Measurements from ENCODE around the gene ADGRB2. TPM values are rescaled to one million over a fixed set of nuclear protein-coding genes. Genes with fewer than 3 reads are reported as not detected.

The ADGRB2 gene
- total RNA-seq, 1 donor from 2014 or later: 42.4 TPM

DNA sequence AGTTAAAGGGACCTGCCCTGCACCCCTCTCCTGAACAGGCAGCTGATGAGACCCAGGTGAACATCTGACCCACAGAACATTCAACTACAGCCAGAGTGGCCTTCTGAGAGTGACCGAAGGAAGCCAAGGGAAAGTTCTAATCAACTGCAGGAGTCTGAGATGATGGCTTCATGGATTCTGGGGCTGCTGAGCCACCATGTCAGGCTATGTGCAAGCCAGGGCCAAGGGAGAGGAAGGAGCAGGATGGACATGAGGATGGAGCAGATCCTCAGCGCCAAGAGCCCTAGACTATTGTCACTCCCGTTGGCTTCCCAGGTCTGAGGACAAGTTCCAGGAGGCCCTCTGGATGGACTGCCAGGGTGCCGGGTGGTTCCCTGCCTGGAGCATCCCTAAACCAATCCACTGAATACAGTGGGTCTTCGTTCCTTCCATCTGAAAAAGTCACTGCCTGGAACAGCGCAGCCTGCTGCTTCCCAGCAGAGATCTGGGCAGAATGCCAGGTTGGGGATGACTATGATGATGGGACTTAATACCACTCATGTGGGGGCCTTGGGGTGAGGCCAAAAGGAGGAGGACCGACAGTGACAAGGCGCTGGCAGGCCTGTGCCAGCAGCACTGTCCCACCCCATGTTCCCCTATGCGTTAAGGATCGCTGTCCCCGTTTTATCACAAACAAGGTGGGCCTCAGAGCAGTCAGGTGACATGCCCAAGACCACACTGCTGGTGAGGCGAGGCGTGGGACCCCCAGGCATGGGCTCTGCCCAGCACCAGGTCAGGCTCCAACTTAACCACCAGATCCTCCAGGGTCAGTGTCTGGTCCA is 31.9 kb upstream of the ADGRB2 start:
- FAIRE-seq (no peak), DNase-seq (ENCODE audit: low spot score in 2 of 2) (peak in 1 of 2 donors; percentile 53)

DNA sequence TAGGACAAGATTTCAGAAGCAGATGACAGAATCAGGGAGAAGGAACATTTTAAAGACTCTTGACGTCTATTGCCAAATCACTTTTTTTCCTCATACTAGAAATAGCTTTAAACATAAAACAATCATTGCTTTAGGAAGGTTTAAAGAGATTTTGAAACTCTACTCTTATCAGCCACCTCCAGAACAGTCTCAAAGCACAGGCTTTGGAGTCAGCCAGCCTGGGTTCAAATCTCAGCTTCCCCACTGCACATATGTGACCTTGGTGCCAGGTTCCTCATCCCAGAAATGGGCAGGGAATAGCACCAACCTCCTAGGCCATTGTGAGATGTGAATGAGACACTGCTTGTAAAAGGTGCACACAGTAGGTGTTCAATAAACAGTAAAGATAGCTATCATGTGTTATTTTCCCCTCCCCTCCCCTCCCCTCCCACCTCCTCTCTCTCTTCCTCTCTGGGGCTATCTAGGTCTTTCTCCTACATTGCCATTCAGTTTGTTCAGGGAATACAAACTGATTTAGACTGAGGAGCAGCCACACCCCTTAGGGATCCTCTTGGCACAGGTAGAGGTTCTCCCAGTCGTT is 31.0 kb upstream of the ADGRB2 start:
- DNase-seq (ENCODE audit: low spot score in 2 of 2): no peak
- no peak for FAIRE-seq

- FAIRE-seq (no peak), DNase-seq (ENCODE audit: low spot score in 2 of 2) (no peak)
Observed at GRCh38 chr1:31793586-31794285, 29.6 kb upstream of the ADGRB2 start.

DNA sequence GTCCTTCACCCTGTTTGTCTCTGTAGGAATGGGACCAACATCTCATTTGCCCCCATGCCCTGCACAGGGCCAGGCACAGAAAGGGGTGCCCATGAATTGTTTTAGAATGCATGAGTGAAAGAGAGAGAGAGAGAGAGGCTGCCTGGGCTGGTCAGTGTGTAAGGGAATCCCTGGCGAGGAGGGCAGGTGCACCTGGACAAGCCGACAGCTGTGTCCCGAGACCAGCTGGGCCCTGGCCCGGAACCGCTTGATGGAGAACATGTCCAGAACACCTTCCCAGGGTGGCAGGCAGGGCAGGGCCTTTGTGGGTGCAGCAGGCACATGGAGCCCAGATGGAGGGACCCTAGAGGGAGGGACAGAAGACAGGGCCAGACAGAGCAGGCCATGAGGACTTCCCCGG is 28.9 kb upstream of the ADGRB2 start:
- DNase-seq (ENCODE audit: low spot score in 2 of 2) (no peak), FAIRE-seq (no peak)

- DNase-seq (ENCODE audit: low spot score in 2 of 2) (no peak), FAIRE-seq (no peak)
Observed at GRCh38 chr1:31792541-31792940, 28.4 kb upstream of the ADGRB2 start.

DNA sequence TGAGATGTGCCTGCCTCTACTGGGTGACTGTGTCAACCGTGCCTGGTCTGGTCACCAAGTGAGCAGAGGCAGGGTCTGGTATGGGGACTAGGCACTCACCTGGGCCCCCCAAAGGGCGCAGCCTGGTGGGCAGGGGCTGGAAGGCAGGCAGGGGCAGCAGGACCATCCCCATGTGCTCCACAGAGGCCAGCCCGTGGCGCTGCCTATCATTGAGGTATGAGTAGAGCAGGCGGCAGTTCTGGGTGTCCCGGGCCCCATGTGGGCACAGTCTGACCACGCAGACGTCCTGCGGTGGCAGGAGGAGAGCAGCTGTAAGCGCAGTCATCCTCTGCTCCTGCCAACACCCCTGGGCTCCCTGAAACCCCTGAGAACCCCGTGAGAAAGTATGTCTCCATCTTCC is 28.0 kb upstream of the ADGRB2 start:
- FAIRE-seq (no peak), DNase-seq (ENCODE audit: low spot score in 2 of 2) (no peak)

DNA sequence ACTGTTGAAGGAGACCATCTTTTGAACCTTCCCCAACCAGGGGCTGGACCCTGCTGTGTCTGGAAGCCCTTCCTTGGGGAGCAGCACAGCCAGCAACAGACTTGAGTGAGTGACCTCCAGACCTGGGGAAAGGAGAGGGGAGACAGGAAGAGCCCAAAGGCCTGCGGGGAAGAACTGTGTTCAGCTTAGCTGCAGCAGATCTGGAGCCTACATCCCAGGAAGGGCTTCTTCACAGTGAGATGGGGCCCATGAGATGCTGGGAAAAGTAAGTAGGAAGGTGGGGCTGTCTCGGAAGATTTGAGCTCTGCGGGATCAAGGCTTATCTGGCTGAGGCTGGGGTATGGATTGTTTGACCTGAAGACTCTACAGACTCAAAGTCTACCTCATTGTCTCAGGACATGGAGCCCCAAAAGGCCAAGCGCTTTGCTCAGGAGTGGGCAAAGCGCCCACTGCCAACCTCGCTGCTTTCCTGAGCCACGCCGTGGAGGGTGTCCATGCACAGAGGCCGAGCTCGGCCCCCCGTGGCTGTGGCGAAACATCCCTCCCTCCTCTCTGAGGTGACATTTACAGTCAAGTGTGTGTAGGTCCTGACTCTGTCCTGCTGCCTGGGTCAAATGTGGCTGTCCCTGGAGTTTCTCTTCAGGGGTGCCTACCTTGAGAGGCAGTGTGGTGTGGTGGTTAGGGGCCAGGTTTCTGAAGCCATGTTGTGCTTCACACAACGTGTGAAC is 27.2 kb upstream of the ADGRB2 start:
- DNase-seq (ENCODE audit: low spot score in 2 of 2) (no peak), FAIRE-seq (no peak)

- DNase-seq (ENCODE audit: low spot score in 2 of 2) (no peak), FAIRE-seq (no peak)
Observed at GRCh38 chr1:31790641-31791091, 26.5 kb upstream of the ADGRB2 start.

DNA sequence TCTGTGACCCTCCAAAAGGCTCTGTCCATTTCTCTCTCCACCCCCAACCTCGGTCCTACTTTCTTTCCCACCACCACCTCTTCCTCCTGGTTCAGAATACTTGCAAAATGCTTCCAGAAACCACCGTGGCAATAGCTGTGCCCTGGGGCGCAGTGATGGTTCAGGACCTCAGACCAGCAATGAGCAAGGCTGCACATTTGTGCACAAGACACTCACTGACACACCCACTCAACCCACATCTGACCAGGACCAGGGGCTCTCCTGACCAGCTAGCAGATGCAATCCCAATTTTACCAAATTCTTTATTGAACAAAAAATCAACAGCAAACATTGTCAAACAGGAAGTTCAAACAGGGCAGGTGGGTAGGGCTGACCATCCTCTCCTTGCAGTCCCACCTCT is 26.0 kb upstream of the ADGRB2 start:
- FAIRE-seq (no peak), DNase-seq (ENCODE audit: low spot score in 2 of 2) (no peak)

DNA sequence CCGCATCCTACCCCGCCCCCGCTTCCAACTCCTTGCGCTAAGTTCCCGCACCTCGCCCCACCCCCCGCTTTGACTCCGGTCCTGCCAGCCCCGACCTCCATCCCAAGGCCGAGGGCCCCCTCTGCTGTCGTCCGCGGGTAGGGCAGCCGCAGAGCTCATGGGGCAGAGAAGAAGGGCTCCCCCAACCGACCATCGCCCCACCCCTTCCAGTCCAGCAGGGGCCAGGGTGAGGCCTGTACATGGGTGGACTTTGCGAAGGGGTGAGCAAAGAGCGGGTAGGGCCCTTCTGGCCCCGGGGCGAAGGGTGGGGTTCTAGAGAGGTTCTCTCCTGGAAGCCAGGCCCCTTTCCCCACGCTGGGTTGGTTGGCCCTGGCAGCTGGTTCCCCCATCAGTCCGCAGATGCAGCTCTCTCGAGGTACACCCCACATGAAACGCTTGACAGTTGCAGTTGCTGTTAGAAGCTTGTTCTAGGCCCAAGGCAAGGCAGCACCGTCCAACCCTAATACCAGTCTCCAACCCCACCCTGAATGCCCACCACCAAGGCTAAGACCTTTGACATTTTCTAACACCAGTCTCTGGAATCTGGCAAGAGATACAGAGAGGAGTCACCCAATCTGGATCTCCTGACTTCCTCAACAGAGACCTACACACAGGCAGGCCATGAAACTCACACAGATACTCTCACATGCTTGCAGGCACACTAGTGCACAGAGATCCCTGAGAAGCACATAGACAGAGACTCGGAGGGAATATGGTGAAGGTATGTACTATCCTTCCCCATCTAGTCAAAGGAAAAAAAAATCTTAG is 25.3 kb upstream of the ADGRB2 start:
- FAIRE-seq (no peak), DNase-seq (ENCODE audit: low spot score in 2 of 2) (peak; percentile 86 to 98)

GRCh38 chr1:31788825-31789256 is 24.7 kb upstream of the ADGRB2 start:
- FAIRE-seq: no peak
- DNase-seq (ENCODE audit: low spot score in 2 of 2): peak in 1 of 2 donors; percentile 44

- FAIRE-seq (no peak), DNase-seq (ENCODE audit: low spot score in 2 of 2) (peak; percentile 89 to 96)
Observed at GRCh38 chr1:31788138-31788824, 24.1 kb upstream of the ADGRB2 start.

DNA sequence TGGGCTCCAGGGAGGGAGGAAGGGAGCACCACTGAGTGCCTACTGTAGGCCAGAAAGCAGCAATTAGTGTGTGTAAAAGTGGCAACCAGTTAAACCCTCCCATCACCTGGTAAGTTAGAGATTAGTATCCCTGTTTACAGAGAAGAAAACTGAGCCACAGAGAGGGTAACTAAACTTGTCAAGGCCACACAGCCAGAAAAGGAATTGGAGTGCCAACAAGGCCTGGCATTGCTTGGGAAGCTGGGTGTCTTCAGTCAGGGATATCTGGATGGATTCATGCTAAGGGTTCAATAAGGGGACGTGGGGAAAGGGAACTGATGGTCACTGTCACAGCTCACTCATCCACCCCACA is 23.6 kb upstream of the ADGRB2 start:
- FAIRE-seq (no peak), DNase-seq (ENCODE audit: low spot score in 2 of 2) (no peak)

GRCh38 chr1:31787261-31787660 is 23.1 kb upstream of the ADGRB2 start:
- FAIRE-seq (no peak), DNase-seq (ENCODE audit: low spot score in 2 of 2) (no peak)

- DNase-seq (ENCODE audit: low spot score in 2 of 2): no peak
Observed at GRCh38 chr1:31786366-31787060, 22.4 kb upstream of the ADGRB2 start.

DNA sequence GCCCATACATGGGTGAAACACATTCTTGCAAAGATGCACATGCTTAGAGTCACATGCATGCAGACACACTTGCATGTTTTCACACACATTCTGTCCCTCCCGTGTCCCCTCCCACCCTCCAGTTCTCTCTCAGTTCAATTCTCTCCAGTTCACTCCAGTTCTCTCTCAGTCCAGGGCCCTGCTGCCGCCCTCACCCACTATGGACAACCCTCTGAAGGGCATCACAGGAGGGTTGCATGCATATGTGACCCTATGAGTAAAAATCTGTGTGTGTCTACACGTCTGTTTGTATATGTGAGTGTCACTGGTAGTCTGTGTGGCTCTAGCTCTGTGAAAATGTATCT is 21.8 kb upstream of the ADGRB2 start:
- FAIRE-seq: no peak
- DNase-seq (ENCODE audit: low spot score in 2 of 2): no peak

More at GRCh38 chr1:31786366-31787060, 22.4 kb upstream of the ADGRB2 start:
- FAIRE-seq: no peak

DNA sequence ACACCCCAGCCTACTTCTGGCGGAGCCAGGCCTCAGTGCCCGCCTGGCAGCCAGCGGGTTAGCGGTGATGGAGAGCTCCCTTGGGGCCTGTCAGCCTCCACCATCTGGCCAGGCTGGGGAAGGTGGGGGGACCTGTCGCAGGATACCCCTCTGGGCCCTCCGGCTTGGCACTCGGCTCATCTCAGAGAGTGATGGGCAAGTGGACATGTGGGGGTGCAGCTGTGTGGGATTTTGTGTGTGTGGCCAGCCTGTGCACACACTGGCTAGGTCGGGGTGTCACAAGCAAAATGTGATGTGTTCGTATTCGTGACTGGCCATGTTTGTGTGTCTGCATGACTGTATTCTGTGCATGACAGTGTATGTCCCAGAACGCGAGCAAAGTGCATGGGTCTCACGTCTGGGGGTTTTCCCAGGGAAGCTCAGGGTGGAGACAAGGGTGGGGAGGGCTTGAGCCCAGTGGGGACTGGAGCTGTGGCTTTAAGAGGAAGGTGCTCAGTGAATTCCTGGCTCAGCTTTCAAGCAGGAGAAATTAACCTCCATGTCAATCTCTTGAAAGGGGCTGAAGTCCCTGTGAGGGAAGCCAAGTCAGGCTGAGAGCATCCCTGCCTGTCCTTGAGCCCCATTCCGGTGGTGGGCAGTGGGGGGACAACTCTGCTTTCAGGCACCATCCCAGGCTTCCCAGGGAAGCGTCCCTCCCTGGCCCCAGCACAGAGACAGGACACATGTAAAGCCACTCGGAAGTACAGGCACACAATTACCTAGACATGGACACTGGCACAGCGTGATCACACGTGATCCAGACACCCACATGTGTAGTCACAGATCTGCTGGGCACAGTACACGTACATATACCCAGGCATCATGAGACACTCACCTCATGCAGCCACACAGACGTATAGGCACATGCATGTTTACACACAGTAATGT is 21.1 kb upstream of the ADGRB2 start:
- no peak for FAIRE-seq
- no peak for DNase-seq (ENCODE audit: low spot score in 2 of 2)
